ENCODE results near the gene TRPM2. TPM values are rescaled to one million over a fixed set of nuclear protein-coding genes. Genes with fewer than 3 reads are reported as not detected.
"Not testable (repeated sequence)": the region's sequence is repeated elsewhere in the genome, so short reads cannot be mapped to it uniquely, and the experiment has no call there.

TRPM2 gene
- total and polyA plus RNA-seq, 2 of the 4 experiments (the other 2 are of a cell fraction): not detected

DNA sequence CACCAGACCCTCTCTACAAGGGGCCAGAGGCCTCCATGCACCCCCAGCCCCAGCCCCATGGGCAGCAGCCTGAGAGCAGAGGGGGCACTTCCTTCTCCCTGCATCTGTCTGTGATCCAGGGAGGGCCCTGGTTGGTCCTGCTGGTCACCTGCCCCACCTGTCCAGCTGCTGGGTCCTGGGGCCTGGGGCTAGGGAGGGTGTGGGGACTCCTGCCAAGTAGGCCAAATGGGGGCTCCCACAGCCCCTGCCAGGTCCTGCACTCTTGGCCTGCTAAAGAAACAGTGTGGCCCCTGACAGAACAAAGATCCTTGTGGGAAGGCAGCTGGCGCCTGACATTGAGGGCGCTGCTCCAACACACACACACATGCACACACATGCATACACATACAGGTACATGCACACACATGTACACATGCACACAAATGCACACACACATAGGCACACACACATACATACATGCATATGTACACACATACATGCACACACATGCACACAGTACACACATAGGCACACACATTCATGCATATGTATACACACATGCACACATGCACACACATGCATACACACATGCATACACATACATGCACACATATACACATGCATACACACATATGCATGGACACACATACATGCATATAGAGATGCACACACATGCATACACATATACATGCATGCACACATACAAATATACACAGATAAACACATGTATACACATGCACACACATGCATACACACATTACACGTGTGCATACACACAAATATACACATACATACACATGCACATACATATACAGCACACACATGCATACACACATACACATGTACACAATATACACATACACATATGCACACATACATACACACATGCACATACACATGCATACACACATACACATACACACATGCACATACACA is 49.9 kb downstream of the TRPM2 start:
- intact Hi-C loops (cut with micrococcal nuclease) (no loop called here), dilution Hi-C loops (cut with HindIII; ENCODE audit: low sequenced_read_pairs, unreplicated experiment) (no loop called here), in situ Hi-C loops (cut with MboI; ENCODE audit: low sequenced_read_pairs) (no loop called here)
- ATAC-seq (ENCODE audit: low read depth): no peak
- Histone ChIP-seq H2BK20ac (ENCODE audit: low read depth, low read length) (no peak overlapping the region), H3K9me3 (ENCODE audit: control insufficient read depth, insufficient read depth, low read length) (peaks cover 35% of the 10 kb centered on the region), H2AK5ac (ENCODE audit: low read depth, low read length) (no peak overlapping the region), H4K91ac (ENCODE audit: insufficient read depth, low read depth, low read length) (no peak overlapping the region), H3K9me1 (ENCODE audit: insufficient read depth, low read length) (no peaks in the 10 kb centered on the region), H3K14ac (replicated peaks; ENCODE audit: low read depth, low read length) (no peak overlapping the region), H3K36me3 (ENCODE audit: control insufficient read depth, insufficient read depth, low read length) (no peaks in the 10 kb centered on the region), H3K27ac (ENCODE audit: insufficient read depth, low read length) (no peak overlapping the region), H3K4me1 (ENCODE audit: control insufficient read depth, insufficient read depth, low read length) (no peaks in the 10 kb centered on the region), H4K5ac (ENCODE audit: low read depth, low read length) (no peak overlapping the region), H3K4ac (ENCODE audit: low read depth, low read length) (no peak overlapping the region), H3K4me2 (ENCODE audit: low read depth, low read length) (no peak overlapping the region), H3K27me3 (ENCODE audit: control insufficient read depth, insufficient read depth, low read length) (no peaks in the 10 kb centered on the region), H2BK15ac (ENCODE audit: low read depth, low read length) (no peak overlapping the region), H3K23ac (ENCODE audit: low read depth, low read length) (no peak overlapping the region), H3K56ac (ENCODE audit: extremely low read depth, insufficient read depth, low read length) (no peak overlapping the region), H4K20me1 (ENCODE audit: insufficient read depth, low read length) (no peaks in the 10 kb centered on the region), H3K79me1 (ENCODE audit: low read depth in 1 of 2, low read length in 2 of 2) (no peaks in the 10 kb centered on the region), H3K18ac (ENCODE audit: low read depth, low read length) (no peak overlapping the region), H4K8ac (ENCODE audit: low read depth in 2 of 2, low read length in 2 of 2) (no peak overlapping the region), H2AFZ (replicated peaks; ENCODE audit: low read length, poor library complexity) (no peak overlapping the region), H2BK120ac (ENCODE audit: low read depth, low read length) (no peak overlapping the region), H3K4me3 (ENCODE audit: insufficient read depth, low read depth, low read length) (no peak overlapping the region), H3K9ac (ENCODE audit: low read depth, low read length) (no peak overlapping the region), H2AK9ac (replicated peaks; ENCODE audit: low read depth, low read length, poor library complexity) (no peak overlapping the region), H2BK5ac (ENCODE audit: low read depth, low read length, poor library complexity, severe bottlenecking) (no peak overlapping the region)
- TF ChIP-seq SMC3 (IDR thresholded peaks at IDR 0.05; ENCODE audit: low read depth, low read length) (no peak), RFX5 (IDR thresholded peaks at IDR 0.05; ENCODE audit: low read depth, low read length) (no peak), RCOR1 (IDR thresholded peaks at IDR 0.05; ENCODE audit: insufficient replicate concordance, low read length) (no peak), RAD21 (IDR thresholded peaks at IDR 0.05; ENCODE audit: low read length) (no peak), CHD1 (IDR thresholded peaks at IDR 0.05; ENCODE audit: low read depth, low read length) (no peak), MXI1 (IDR thresholded peaks at IDR 0.05; ENCODE audit: borderline replicate concordance, low read depth, low read length) (no peak)
- TF ChIP-seq, protein P1, sequence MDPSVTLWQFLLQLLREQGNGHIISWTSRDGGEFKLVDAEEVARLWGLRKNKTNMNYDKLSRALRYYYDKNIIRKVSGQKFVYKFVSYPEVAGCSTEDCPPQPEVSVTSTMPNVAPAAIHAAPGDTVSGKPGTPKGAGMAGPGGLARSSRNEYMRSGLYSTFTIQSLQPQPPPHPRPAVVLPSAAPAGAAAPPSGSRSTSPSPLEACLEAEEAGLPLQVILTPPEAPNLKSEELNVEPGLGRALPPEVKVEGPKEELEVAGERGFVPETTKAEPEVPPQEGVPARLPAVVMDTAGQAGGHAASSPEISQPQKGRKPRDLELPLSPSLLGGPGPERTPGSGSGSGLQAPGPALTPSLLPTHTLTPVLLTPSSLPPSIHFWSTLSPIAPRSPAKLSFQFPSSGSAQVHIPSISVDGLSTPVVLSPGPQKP (IDR thresholded peaks at IDR 0.05; ENCODE audit: borderline replicate concordance, low read depth, low read length): no peak
- DNase-seq: no peak
- CTCF ChIA-PET: no interaction called here
- 64% methylated on average over 3 of the region's 3 CpGs; no CpG with 5 or more reads in 1 of the 2 experiments for WGBS, 2 experiments (ENCODE audit: extremely low coverage in 2 of 2, insufficient read length in 1 of 2)
- no TSS peak for BruUV-seq (replicated peaks)
- POLR2A ChIA-PET (ENCODE audit: unreplicated experiment): no interaction called here

DNA sequence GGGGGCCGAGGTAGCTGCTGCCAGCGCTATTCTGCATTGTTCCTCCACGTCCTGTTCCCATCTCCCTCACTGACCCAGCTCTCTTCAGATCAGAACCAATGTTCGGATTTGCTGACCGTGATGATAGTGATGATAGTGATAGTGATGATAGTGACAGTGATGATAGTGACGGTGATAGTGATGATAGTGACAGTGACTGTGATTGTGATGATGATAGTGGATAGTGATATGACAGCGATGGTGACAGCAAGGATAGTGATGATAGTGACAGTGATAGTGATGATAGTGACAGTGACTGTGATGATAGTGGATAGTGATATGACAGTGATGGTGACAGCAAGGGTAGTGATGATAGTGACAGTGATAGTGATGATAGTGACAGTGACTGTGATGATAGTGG is 51.1 kb downstream of the TRPM2 start:
- H3K27ac ChIP-seq (ENCODE audit: insufficient read depth, low read length); H3K9ac ChIP-seq (ENCODE audit: low read depth, low read length); H2BK20ac ChIP-seq (ENCODE audit: low read depth, low read length); H4K8ac ChIP-seq (ENCODE audit: low read depth in 2 of 2, low read length in 2 of 2); CTCF ChIA-PET; dilution Hi-C loops (cut with HindIII; ENCODE audit: low sequenced_read_pairs, unreplicated experiment); H3K14ac ChIP-seq (replicated peaks; ENCODE audit: low read depth, low read length); POLR2A ChIA-PET (ENCODE audit: unreplicated experiment); H2AFZ ChIP-seq (replicated peaks; ENCODE audit: low read length, poor library complexity); H3K36me3 ChIP-seq (ENCODE audit: control insufficient read depth, insufficient read depth, low read length); DNase-seq; in situ Hi-C loops (cut with MboI; ENCODE audit: low sequenced_read_pairs); H3K23ac ChIP-seq (ENCODE audit: low read depth, low read length); H2BK5ac ChIP-seq (ENCODE audit: low read depth, low read length, poor library complexity, severe bottlenecking); H3K4me2 ChIP-seq (ENCODE audit: low read depth, low read length); H4K20me1 ChIP-seq (ENCODE audit: insufficient read depth, low read length); H3K18ac ChIP-seq (ENCODE audit: low read depth, low read length); H3K79me1 ChIP-seq (ENCODE audit: low read depth in 1 of 2, low read length in 2 of 2); H4K5ac ChIP-seq (ENCODE audit: low read depth, low read length); H3K9me1 ChIP-seq (ENCODE audit: insufficient read depth, low read length); H2BK120ac ChIP-seq (ENCODE audit: low read depth, low read length); H2AK9ac ChIP-seq (replicated peaks; ENCODE audit: low read depth, low read length, poor library complexity); H3K56ac ChIP-seq (ENCODE audit: extremely low read depth, insufficient read depth, low read length); H3K27me3 ChIP-seq (ENCODE audit: control insufficient read depth, insufficient read depth, low read length); H4K91ac ChIP-seq (ENCODE audit: insufficient read depth, low read depth, low read length); H3K4me3 ChIP-seq (ENCODE audit: insufficient read depth, low read depth, low read length); intact Hi-C loops (cut with micrococcal nuclease); BruUV-seq (replicated peaks); H2BK15ac ChIP-seq (ENCODE audit: low read depth, low read length); ATAC-seq (ENCODE audit: low read depth); H3K4ac ChIP-seq (ENCODE audit: low read depth, low read length); H3K4me1 ChIP-seq (ENCODE audit: control insufficient read depth, insufficient read depth, low read length); H2AK5ac ChIP-seq (ENCODE audit: low read depth, low read length): not testable (repeated sequence)
- H3K9me3 ChIP-seq (ENCODE audit: control insufficient read depth, insufficient read depth, low read length): peaks cover 34% of the 10 kb centered on the region
- 69% methylated on average over 3 of the region's 7 CpGs; no CpG with 5 or more reads in 1 of the 2 experiments for WGBS, 2 experiments (ENCODE audit: extremely low coverage in 2 of 2, insufficient read length in 1 of 2)

Data from IMR-90 (cell line).